Fibroblast of lung (primary cell): Measurements from ENCODE around the gene PEX13. TPM values are rescaled to one million over a fixed set of nuclear protein-coding genes. Genes with fewer than 3 reads are reported as not detected.

ENCODE experiments used
- DNase-seq, 2 donors: peaks; one replicate each; pipeline versions ENCODE4 v3.0.0 to v3.0.0-alpha.2; 2010; ENCODE audit warnings: low read depth in 2 of 2
- H2AFZ ChIP-seq: 2 replicates; pipeline ENCODE4 v1.5.1; 2012; ENCODE audit warnings: low read length, control low read depth, inconsistent platforms
- H3K27ac ChIP-seq: 2 replicates; pipeline ENCODE4 v1.5.1; 2011; ENCODE audit warnings: low read length, control low read depth; ENCODE audit not compliant: insufficient read depth
- H3K27me3 ChIP-seq: 2 replicates; pipeline ENCODE4 v1.5.1; 2011; ENCODE audit warnings: mild to moderate bottlenecking, low read length; ENCODE audit not compliant: control insufficient read depth, insufficient read depth
- H3K36me3 ChIP-seq: 2 replicates; pipeline ENCODE4 v1.5.1; 2011; ENCODE audit warnings: low read length; ENCODE audit not compliant: control insufficient read depth, insufficient read depth
- H3K4me1 ChIP-seq: 2 replicates; pipeline ENCODE4 v1.5.1; 2011; ENCODE audit warnings: low read length; ENCODE audit not compliant: control insufficient read depth, insufficient read depth; ENCODE audit errors: extremely low read depth
- H3K4me2 ChIP-seq: 2 replicates; pipeline ENCODE4 v1.5.1; 2011; ENCODE audit warnings: low read length, control low read depth; ENCODE audit not compliant: insufficient read depth; ENCODE audit errors: extremely low read depth
- H3K4me3 ChIP-seq, 4 experiments: fragments of 200-600 bp in 1 of 4; sonication (generic) in 1 of 4; replicated peaks in 1 of 4; 2 replicates each; pipeline ENCODE4 v1.5.1; 2011 to 2016; ENCODE audit warnings: low read length in 4 of 4, low read depth in 3 of 4, mild to moderate bottlenecking in 3 of 4, control low read depth in 2 of 4, inconsistent platforms in 1 of 4, mixed read lengths in 1 of 4; ENCODE audit not compliant: insufficient read depth in 1 of 4; ENCODE audit errors: control extremely low read depth in 1 of 4
- H3K79me2 ChIP-seq: 2 replicates; pipeline ENCODE4 v1.5.1; 2012; ENCODE audit warnings: mild to moderate bottlenecking, low read length, inconsistent platforms; ENCODE audit not compliant: control insufficient read depth, insufficient read depth
- H3K9ac ChIP-seq: 2 replicates; pipeline ENCODE4 v1.5.1; 2011; ENCODE audit warnings: mild to moderate bottlenecking, low read length, control low read depth; ENCODE audit not compliant: insufficient read depth
- H3K9me3 ChIP-seq: 2 replicates; pipeline ENCODE4 v1.5.1; 2012; ENCODE audit warnings: low read depth, low read length; ENCODE audit not compliant: control insufficient read depth, insufficient read depth
- H4K20me1 ChIP-seq: 2 replicates; pipeline ENCODE4 v1.5.1; 2011; ENCODE audit warnings: low read length; ENCODE audit not compliant: control insufficient read depth, insufficient read depth; ENCODE audit errors: extremely low read depth
- EZH2 ChIP-seq: IDR thresholded peaks from 2 replicates; pipeline ENCODE4 v1.5.1; 2012; ENCODE audit warnings: low read length, control low read depth, mild to moderate bottlenecking; ENCODE audit errors: missing control alignments
- polyA plus RNA-seq, 2 donors: library from polyadenylated mRNA; depleted of rRNA in 1 of 2; stranded (reverse) in 1 of 2; unstranded in 1 of 2; fragments of >200 nt; gene quantifications; 2 replicates each; pipeline ENCODE4 v1.2.1, GENCODE V29; 2011 to 2012; ENCODE audit warnings: missing spikeins in 1 of 2
- total RNA-seq: library from RNA; depleted of rRNA; stranded (reverse); fragments of >200 nt; gene quantifications from 2 replicates; pipeline ENCODE4 v1.2.1, GENCODE V29; 2014
- TF ChIP-seq, protein P1 (sequence below), 2 donors: IDR thresholded peaks in 1 of 2; conservative IDR thresholded peaks in 1 of 2; 1 replicate in 1 of 2; 2 replicates in 1 of 2; pipeline ENCODE4 v1.5.1; 2011 to 2012; ENCODE audit warnings: low read length in 2 of 2, control low read depth in 1 of 2, inconsistent platforms in 1 of 2, low read depth in 1 of 2, mild to moderate bottlenecking in 1 of 2

Gene PEX13
- total and polyA plus RNA-seq, 2 donors (not counting 1 experiment from before 2014, with no cell fraction given), result 20.4 to 28.1 TPM

- peak overlapping the region; percentile 81 for H3K4me2 ChIP-seq
- H3K9me3 ChIP-seq, result no peaks in the 10 kb centered on the region
- no peak overlapping the region for H2AFZ ChIP-seq
- DNase-seq, result no peak
- H3K27me3 ChIP-seq, result no peaks in the 10 kb centered on the region
- H3K27ac ChIP-seq, result no peak overlapping the region
- H3K4me3 ChIP-seq, result peak overlapping the region; percentile 85 to 97 (median 91)
- H4K20me1 ChIP-seq, result no peaks in the 10 kb centered on the region
- H3K79me2 ChIP-seq, result peaks cover 45% of the 10 kb centered on the region
- H3K36me3 ChIP-seq, result no peaks in the 10 kb centered on the region
- H3K4me1 ChIP-seq, result no peaks in the 10 kb centered on the region
- H3K9ac ChIP-seq, result no peak overlapping the region
- TF ChIP-seq, protein P1, sequence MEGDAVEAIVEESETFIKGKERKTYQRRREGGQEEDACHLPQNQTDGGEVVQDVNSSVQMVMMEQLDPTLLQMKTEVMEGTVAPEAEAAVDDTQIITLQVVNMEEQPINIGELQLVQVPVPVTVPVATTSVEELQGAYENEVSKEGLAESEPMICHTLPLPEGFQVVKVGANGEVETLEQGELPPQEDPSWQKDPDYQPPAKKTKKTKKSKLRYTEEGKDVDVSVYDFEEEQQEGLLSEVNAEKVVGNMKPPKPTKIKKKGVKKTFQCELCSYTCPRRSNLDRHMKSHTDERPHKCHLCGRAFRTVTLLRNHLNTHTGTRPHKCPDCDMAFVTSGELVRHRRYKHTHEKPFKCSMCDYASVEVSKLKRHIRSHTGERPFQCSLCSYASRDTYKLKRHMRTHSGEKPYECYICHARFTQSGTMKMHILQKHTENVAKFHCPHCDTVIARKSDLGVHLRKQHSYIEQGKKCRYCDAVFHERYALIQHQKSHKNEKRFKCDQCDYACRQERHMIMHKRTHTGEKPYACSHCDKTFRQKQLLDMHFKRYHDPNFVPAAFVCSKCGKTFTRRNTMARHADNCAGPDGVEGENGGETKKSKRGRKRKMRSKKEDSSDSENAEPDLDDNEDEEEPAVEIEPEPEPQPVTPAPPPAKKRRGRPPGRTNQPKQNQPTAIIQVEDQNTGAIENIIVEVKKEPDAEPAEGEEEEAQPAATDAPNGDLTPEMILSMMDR (conservative IDR thresholded peaks at IDR 0.05 in 1 of 2, IDR thresholded peaks at IDR 0.05 in 1 of 2; ENCODE audit: low read depth in 1 of 2, low read length in 2 of 2), result no peak
- TF ChIP-seq EZH2, result no peak
These were observed 1.3 kb downstream of the PEX13 start for GRCh38 chr2:61018798-61019197.

- no peaks in the 10 kb centered on the region for H3K27me3 ChIP-seq
- no peak overlapping the region for H2AFZ ChIP-seq
- no peaks in the 10 kb centered on the region for H3K36me3 ChIP-seq
- no peak overlapping the region for H3K27ac ChIP-seq
- H3K9me3 ChIP-seq, result no peaks in the 10 kb centered on the region
- no peak overlapping the region for H3K9ac ChIP-seq
- DNase-seq, result no peak
- no peaks in the 10 kb centered on the region for H4K20me1 ChIP-seq
- no peak overlapping the region for H3K4me2 ChIP-seq
- no peak for TF ChIP-seq EZH2
- TF ChIP-seq, protein P1 (conservative IDR thresholded peaks at IDR 0.05 in 1 of 2, IDR thresholded peaks at IDR 0.05 in 1 of 2; ENCODE audit: low read depth in 1 of 2, low read length in 2 of 2), result no peak
- H3K79me2 ChIP-seq, result peaks cover 45% of the 10 kb centered on the region
- no peak overlapping the region for H3K4me3 ChIP-seq
- no peaks in the 10 kb centered on the region for H3K4me1 ChIP-seq
These were observed 3.7 kb downstream of the PEX13 start for GRCh38 chr2:61021228-61021660.

GRCh38 chr2:61023670-61024069, 6.2 kb downstream of the PEX13 start:
- no peak overlapping the region for H3K27ac ChIP-seq
- no peak overlapping the region for H3K4me3 ChIP-seq
- H3K4me2 ChIP-seq, result no peak overlapping the region
- peaks cover 1% of the 10 kb centered on the region for H3K36me3 ChIP-seq
- peaks cover 29% of the 10 kb centered on the region for H3K79me2 ChIP-seq
- H3K9me3 ChIP-seq, result no peaks in the 10 kb centered on the region
- H2AFZ ChIP-seq, result no peak overlapping the region
- H4K20me1 ChIP-seq, result no peaks in the 10 kb centered on the region
- H3K9ac ChIP-seq, result no peak overlapping the region
- TF ChIP-seq, protein P1 (conservative IDR thresholded peaks at IDR 0.05 in 1 of 2, IDR thresholded peaks at IDR 0.05 in 1 of 2; ENCODE audit: low read depth in 1 of 2, low read length in 2 of 2), result no peak
- TF ChIP-seq EZH2, result no peak
- no peaks in the 10 kb centered on the region for H3K27me3 ChIP-seq
- no peak for DNase-seq
- H3K4me1 ChIP-seq, result no peaks in the 10 kb centered on the region
